Body of pancreas (tissue), 4 donors: ENCODE results near the gene GPR135.

Experiments
- CTCF ChIP-seq, 7 experiments: fragments of 450-650 bp in 4 of 7; fragments of 200-600 bp in 3 of 7; sonication (generic) in 3 of 7; IDR thresholded peaks; one replicate each; pipeline ENCODE4 v1.5.1; 2016 to 2019; ENCODE audit warnings: antibody characterized with exemption in 7 of 7
- POLR2A ChIP-seq, 3 donors: fragments of 450-650 bp; IDR thresholded peaks; one replicate each; pipeline ENCODE4 v1.6.1; 2016; ENCODE audit warnings: antibody characterized with exemption in 3 of 3, mild to moderate bottlenecking in 2 of 3

GRCh38 chr14:59422069-59422881, 42.9 kb downstream of the GPR135 start:
- TF ChIP-seq POLR2A (IDR thresholded peaks at IDR 0.05) (no peak), CTCF (IDR thresholded peaks at IDR 0.05) (peak in 1 of 7 experiments; percentile 12)
